Measurements from ENCODE around the gene EXD2.

The EXD2 gene

GRCh38 chr14:69249603-69250002 lies 58.3 kb downstream of the EXD2 start:
- Histone ChIP-seq H3K4me3 (ENCODE audit: low read length in 2 of 2) (no peak overlapping the region), H3K79me1 (ENCODE audit: low read depth, low read length) (no peaks in the 10 kb centered on the region), H2AFZ (ENCODE audit: low read length) (no peak overlapping the region), H3K27me3 (ENCODE audit: control insufficient read depth in 3 of 3, insufficient read depth in 3 of 3, low read depth in 1 of 3, low read length in 3 of 3) (no peaks in the 10 kb centered on the region), H3K14ac (ENCODE audit: low read length) (peak overlapping the region; percentile 31), H3K18ac (ENCODE audit: low read length) (no peak overlapping the region), H2BK12ac (ENCODE audit: low read length) (no peak overlapping the region), H3K9ac (ENCODE audit: low read depth, low read length, poor library complexity) (no peak overlapping the region), H3K9me3 (replicated peaks in 1 of 2; ENCODE audit: control insufficient read depth in 2 of 2, insufficient read depth in 1 of 2, low read depth in 1 of 2, low read length in 2 of 2) (no peaks in the 10 kb centered on the region), H2BK120ac (ENCODE audit: low read depth, low read length) (no peak overlapping the region), H2BK5ac (ENCODE audit: low read length) (no peak overlapping the region), H4K8ac (ENCODE audit: low read depth, low read length) (no peak overlapping the region), H3K4me1 (ENCODE audit: control insufficient read depth in 2 of 2, insufficient read depth in 1 of 2, low read depth in 1 of 2, low read length in 2 of 2) (no peaks in the 10 kb centered on the region), H2AK5ac (ENCODE audit: low read depth, low read length) (peak overlapping the region; percentile 19), H4K91ac (ENCODE audit: low read depth, low read length, poor library complexity) (no peak overlapping the region), H3K23ac (ENCODE audit: low read depth, low read length, poor library complexity) (peak overlapping the region; percentile 46), H3K27ac (replicated peaks; ENCODE audit: low read length) (no peak overlapping the region), H3K36me3 (replicated peaks in 1 of 2; ENCODE audit: control insufficient read depth in 2 of 2, insufficient read depth in 2 of 2, low read length in 2 of 2) (peaks cover 0 to 59% of the 10 kb centered on the region in 2 donors), H2BK15ac (ENCODE audit: low read length) (no peak overlapping the region), H3K4ac (ENCODE audit: low read length) (no peak overlapping the region), H3K4me2 (ENCODE audit: insufficient read depth, low read length, poor library complexity, severe bottlenecking) (no peak overlapping the region)
- no CpG with 5 or more reads among the region's 5 CpGs for WGBS, 2 donors (ENCODE audit: extremely low coverage in 2 of 2, insufficient read length in 2 of 2, insufficient replicate concordance in 1 of 2)
- no peak for DNase-seq (ENCODE audit: low spot score)

DNA sequence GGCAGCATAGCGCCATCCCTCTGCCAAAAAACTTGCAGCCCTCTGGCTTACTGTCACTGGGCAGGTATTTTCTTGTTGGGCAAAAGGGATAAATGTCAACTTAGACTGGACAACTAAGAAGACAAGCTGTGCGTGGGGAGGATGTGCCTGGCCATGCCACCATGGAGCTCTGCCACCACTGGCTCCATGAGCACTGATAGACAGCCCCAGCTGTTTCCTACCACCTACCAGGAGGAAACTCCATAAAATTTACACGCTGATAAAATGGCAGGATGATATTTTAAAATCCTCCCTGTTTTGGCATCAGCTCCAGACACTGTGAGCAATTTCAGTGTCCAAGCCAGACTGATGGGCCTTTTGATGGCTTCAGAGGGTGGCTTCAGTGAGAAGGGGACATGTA lies 61.6 kb downstream of the EXD2 start:
- Histone ChIP-seq H3K4me2 (ENCODE audit: insufficient read depth, low read length, poor library complexity, severe bottlenecking) (no peak overlapping the region), H2BK12ac (ENCODE audit: low read length) (no peak overlapping the region), H4K8ac (ENCODE audit: low read depth, low read length) (no peak overlapping the region), H3K27me3 (ENCODE audit: control insufficient read depth in 3 of 3, insufficient read depth in 3 of 3, low read depth in 1 of 3, low read length in 3 of 3) (peaks cover 0 to 4% (median 0%) of the 10 kb centered on the region in 3 experiments), H4K91ac (ENCODE audit: low read depth, low read length, poor library complexity) (no peak overlapping the region), H3K36me3 (replicated peaks in 1 of 2; ENCODE audit: control insufficient read depth in 2 of 2, insufficient read depth in 2 of 2, low read length in 2 of 2) (peaks cover 0 to 65% of the 10 kb centered on the region in 2 donors), H2AFZ (ENCODE audit: low read length) (no peak overlapping the region), H3K79me1 (ENCODE audit: low read depth, low read length) (no peaks in the 10 kb centered on the region), H3K4me3 (ENCODE audit: low read length in 2 of 2) (no peak overlapping the region), H2AK5ac (ENCODE audit: low read depth, low read length) (peak overlapping the region; percentile 33), H3K27ac (replicated peaks; ENCODE audit: low read length) (no peak overlapping the region), H2BK15ac (ENCODE audit: low read length) (no peak overlapping the region), H2BK5ac (ENCODE audit: low read length) (no peak overlapping the region), H3K23ac (ENCODE audit: low read depth, low read length, poor library complexity) (no peak overlapping the region), H3K9me3 (replicated peaks in 1 of 2; ENCODE audit: control insufficient read depth in 2 of 2, insufficient read depth in 1 of 2, low read depth in 1 of 2, low read length in 2 of 2) (no peaks in the 10 kb centered on the region), H3K18ac (ENCODE audit: low read length) (no peak overlapping the region), H3K4ac (ENCODE audit: low read length) (no peak overlapping the region), H3K14ac (ENCODE audit: low read length) (no peak overlapping the region), H2BK120ac (ENCODE audit: low read depth, low read length) (no peak overlapping the region), H3K4me1 (ENCODE audit: control insufficient read depth in 2 of 2, insufficient read depth in 1 of 2, low read depth in 1 of 2, low read length in 2 of 2) (no peaks in the 10 kb centered on the region), H3K9ac (ENCODE audit: low read depth, low read length, poor library complexity) (no peak overlapping the region)
- DNase-seq (ENCODE audit: low spot score): no peak
- no CpG with 5 or more reads among the region's 3 CpGs for WGBS, 2 donors (ENCODE audit: extremely low coverage in 2 of 2, insufficient read length in 2 of 2, insufficient replicate concordance in 1 of 2)

GRCh38 chr14:69259168-69259526 lies 67.8 kb downstream of the EXD2 start:
- H3K27ac ChIP-seq (replicated peaks; ENCODE audit: low read length): no peak overlapping the region
- peaks cover 0 to 22% (median 0%) of the 10 kb centered on the region in 3 experiments for H3K27me3 ChIP-seq (ENCODE audit: control insufficient read depth in 3 of 3, insufficient read depth in 3 of 3, low read depth in 1 of 3, low read length in 3 of 3)

GRCh38 chr14:69259527-69260189 lies 68.4 kb downstream of the EXD2 start, which contains the start of gene GALNT16:
Gene GALNT16, plus strand, starts transcription at chr14:69260158. Its CDS starts 133 bp downstream, at chr14:69260291.
- no peak within 1 kb of the TSS for H2BK12ac ChIP-seq (ENCODE audit: low read length)
- peak within 1 kb of the TSS; percentile 80 for H3K23ac ChIP-seq (ENCODE audit: low read depth, low read length, poor library complexity)
- no peak within 1 kb of the TSS for H3K4ac ChIP-seq (ENCODE audit: low read length)
- peaks cover 0 to 21% of the 10 kb centered on the region in 2 donors for H3K36me3 ChIP-seq (replicated peaks in 1 of 2; ENCODE audit: control insufficient read depth in 2 of 2, insufficient read depth in 2 of 2, low read length in 2 of 2)
- H2AK5ac ChIP-seq (ENCODE audit: low read depth, low read length): peak within 1 kb of the TSS; percentile 28
- no peak within 1 kb of the TSS for H4K8ac ChIP-seq (ENCODE audit: low read depth, low read length)
- no peak within 1 kb of the TSS for H3K27ac ChIP-seq (replicated peaks; ENCODE audit: low read length)
- H3K4me2 ChIP-seq (ENCODE audit: insufficient read depth, low read length, poor library complexity, severe bottlenecking): peak within 1 kb of the TSS; percentile 97
- WGBS, 2 donors (ENCODE audit: extremely low coverage in 2 of 2, insufficient read length in 2 of 2, insufficient replicate concordance in 1 of 2): no CpG with 5 or more reads among the region's 74 CpGs
- peak within 1 kb of the TSS; percentile 98 for H3K18ac ChIP-seq (ENCODE audit: low read length)
- H3K4me3 ChIP-seq (ENCODE audit: low read length in 2 of 2): peak within 1 kb of the TSS; percentile 93 to 95
- peaks cover 13 to 25% of the 10 kb centered on the region in 2 donors for H3K4me1 ChIP-seq (ENCODE audit: control insufficient read depth in 2 of 2, insufficient read depth in 1 of 2, low read depth in 1 of 2, low read length in 2 of 2)
- H3K9me3 ChIP-seq (replicated peaks in 1 of 2; ENCODE audit: control insufficient read depth in 2 of 2, insufficient read depth in 1 of 2, low read depth in 1 of 2, low read length in 2 of 2): no peaks in the 10 kb centered on the region
- H2BK5ac ChIP-seq (ENCODE audit: low read length): peak within 1 kb of the TSS; percentile 44
- H2BK15ac ChIP-seq (ENCODE audit: low read length): peak within 1 kb of the TSS; percentile 34
- no peaks in the 10 kb centered on the region for H3K79me1 ChIP-seq (ENCODE audit: low read depth, low read length)
- peak within 1 kb of the TSS; percentile 25 for H2BK120ac ChIP-seq (ENCODE audit: low read depth, low read length)
- DNase-seq (ENCODE audit: low spot score): peak; percentile 54
- peak within 1 kb of the TSS; percentile 72 for H3K14ac ChIP-seq (ENCODE audit: low read length)
- H3K9ac ChIP-seq (ENCODE audit: low read depth, low read length, poor library complexity): peak within 1 kb of the TSS; percentile 99
- H3K27me3 ChIP-seq (ENCODE audit: control insufficient read depth in 3 of 3, insufficient read depth in 3 of 3, low read depth in 1 of 3, low read length in 3 of 3): peaks cover 0 to 22% (median 0%) of the 10 kb centered on the region in 3 experiments
- H4K91ac ChIP-seq (ENCODE audit: low read depth, low read length, poor library complexity): peak within 1 kb of the TSS; percentile 35
- peak within 1 kb of the TSS; percentile 97 for H2AFZ ChIP-seq (ENCODE audit: low read length)

More at GRCh38 chr14:69259168-69259526, 67.8 kb downstream of the EXD2 start:
- no peak overlapping the region for H2BK15ac ChIP-seq (ENCODE audit: low read length)
- WGBS, 2 donors (ENCODE audit: extremely low coverage in 2 of 2, insufficient read length in 2 of 2, insufficient replicate concordance in 1 of 2): no CpG with 5 or more reads among the region's 14 CpGs
- no peak overlapping the region for H4K8ac ChIP-seq (ENCODE audit: low read depth, low read length)
- H2AFZ ChIP-seq (ENCODE audit: low read length): peak overlapping the region; percentile 97
- DNase-seq (ENCODE audit: low spot score): no peak
- no peak overlapping the region for H2AK5ac ChIP-seq (ENCODE audit: low read depth, low read length)
- no peak overlapping the region for H3K4ac ChIP-seq (ENCODE audit: low read length)
- H3K18ac ChIP-seq (ENCODE audit: low read length): peak overlapping the region; percentile 87
- H3K79me1 ChIP-seq (ENCODE audit: low read depth, low read length): no peaks in the 10 kb centered on the region
- H3K4me1 ChIP-seq (ENCODE audit: control insufficient read depth in 2 of 2, insufficient read depth in 1 of 2, low read depth in 1 of 2, low read length in 2 of 2): peaks cover 13 to 25% of the 10 kb centered on the region in 2 donors
- peak overlapping the region; percentile 97 for H3K4me2 ChIP-seq (ENCODE audit: insufficient read depth, low read length, poor library complexity, severe bottlenecking)
- H2BK12ac ChIP-seq (ENCODE audit: low read length): no peak overlapping the region
- peaks cover 0 to 25% of the 10 kb centered on the region in 2 donors for H3K36me3 ChIP-seq (replicated peaks in 1 of 2; ENCODE audit: control insufficient read depth in 2 of 2, insufficient read depth in 2 of 2, low read length in 2 of 2)
- H4K91ac ChIP-seq (ENCODE audit: low read depth, low read length, poor library complexity): no peak overlapping the region
- H3K9me3 ChIP-seq (replicated peaks in 1 of 2; ENCODE audit: control insufficient read depth in 2 of 2, insufficient read depth in 1 of 2, low read depth in 1 of 2, low read length in 2 of 2): no peaks in the 10 kb centered on the region
- H2BK5ac ChIP-seq (ENCODE audit: low read length): no peak overlapping the region
- no peak overlapping the region for H3K14ac ChIP-seq (ENCODE audit: low read length)
- no peak overlapping the region for H3K23ac ChIP-seq (ENCODE audit: low read depth, low read length, poor library complexity)
- H2BK120ac ChIP-seq (ENCODE audit: low read depth, low read length): no peak overlapping the region
- H3K4me3 ChIP-seq (ENCODE audit: low read length in 2 of 2): peak overlapping the region; percentile 85 to 93
- no peak overlapping the region for H3K9ac ChIP-seq (ENCODE audit: low read depth, low read length, poor library complexity)
